K562 (cell line): ENCODE data around the gene LAMA4. TPM values are rescaled to one million over a fixed set of nuclear protein-coding genes. Genes with fewer than 3 reads are reported as not detected.

Experiments used
- ARID2 ChIP-seq: fragments of 450-650 bp; IDR thresholded peaks from 2 replicates; pipeline ENCODE4 v1.6.1; 2017; ENCODE audit warnings: antibody characterized with exemption, mild to moderate bottlenecking
- DEAF1 ChIP-seq: fragments of 450-650 bp; formaldehyde crosslinking; IDR thresholded peaks from 2 replicates; pipeline ENCODE4 v1.4.0; 2020; ENCODE audit warnings: mild to moderate bottlenecking, moderate library complexity
- HNRNPL ChIP-seq: fragments of 200-400 bp; formaldehyde crosslinking; IDR thresholded peaks from 2 replicates; pipeline ENCODE4 v1.6.1; 2017; ENCODE audit warnings: low read depth, mild to moderate bottlenecking, low read length
- MAZ ChIP-seq, 2 experiments: fragments of 450-650 bp in 1 of 2; sonication (generic) in 1 of 2; formaldehyde crosslinking; IDR thresholded peaks in 1 of 2; conservative IDR thresholded peaks in 1 of 2; 2 replicates each; pipeline versions ENCODE4 v1.4.0 to v1.5.0; 2020; ENCODE audit warnings: mild to moderate bottlenecking in 1 of 2, missing genetic modification reagents in 1 of 2
- PYGO2 ChIP-seq: fragments of 450-650 bp; IDR thresholded peaks from 2 replicates; pipeline ENCODE4 v1.6.1; 2016; ENCODE audit warnings: mild to moderate bottlenecking, missing genetic modification characterization, moderate library complexity, missing compliant biosample characterization
- RAD21 ChIP-seq, 2 experiments: fragments of 250-450 bp in 1 of 2; fragments of 450-650 bp in 1 of 2; sonication (Bioruptor Pico) in 1 of 2; formaldehyde crosslinking in 1 of 2; IDR thresholded peaks in 1 of 2; conservative IDR thresholded peaks in 1 of 2; 2 replicates each; pipeline versions ENCODE4 v1.4.0 to v1.8.0; 2020 to 2022; ENCODE audit warnings: mild to moderate bottlenecking in 2 of 2, moderate library complexity in 1 of 2
- RREB1 ChIP-seq: fragments of 250-450 bp; sonication (Bioruptor Pico); IDR thresholded peaks from 2 replicates; pipeline ENCODE4 v1.4.0; 2020
- SMARCE1 ChIP-seq: fragments of 450-650 bp; IDR thresholded peaks from 2 replicates; pipeline ENCODE4 v1.7.1; 2016; ENCODE audit warnings: mild to moderate bottlenecking
- SMC3 ChIP-seq: conservative IDR thresholded peaks from 2 replicates; pipeline ENCODE4 v1.6.1; 2011; ENCODE audit warnings: low read depth, low read length, improper control_type of control experiment; ENCODE audit not compliant: insufficient read depth
- STAG1 ChIP-seq: sonication (generic); formaldehyde crosslinking; IDR thresholded peaks from 2 replicates; pipeline ENCODE4 v1.5.0; 2020; ENCODE audit warnings: missing genetic modification reagents, borderline replicate concordance
- TGIF2 ChIP-seq: sonication (generic); formaldehyde crosslinking; IDR thresholded peaks from 2 replicates; pipeline ENCODE4 v1.8.1; 2022; ENCODE audit warnings: mild to moderate bottlenecking, missing genetic modification reagents, moderate library complexity
- XRCC5 ChIP-seq: fragments of 200-400 bp; formaldehyde crosslinking; IDR thresholded peaks from 2 replicates; pipeline ENCODE4 v1.6.1; 2017; ENCODE audit warnings: low read depth, mild to moderate bottlenecking, low read length
- YY1 ChIP-seq, 3 experiments: IDR thresholded peaks; 2 replicates each; pipeline ENCODE4 v1.6.1; 2011; ENCODE audit warnings: low read length in 2 of 3, mild to moderate bottlenecking in 2 of 3, moderate library complexity in 2 of 3, borderline replicate concordance in 1 of 3, control low read depth in 1 of 3, low read depth in 1 of 3; ENCODE audit not compliant: insufficient read depth in 3 of 3, insufficient replicate concordance in 2 of 3, control insufficient read depth in 1 of 3, insufficient read length in 1 of 3; ENCODE audit errors: extremely low read depth in 1 of 3
- ZBTB43 ChIP-seq: sonication (generic); formaldehyde crosslinking; IDR thresholded peaks from 2 replicates; pipeline ENCODE4 v1.8.0; 2023; ENCODE audit warnings: mild to moderate bottlenecking, missing genetic modification reagents
- ZNF263 ChIP-seq: sonication (generic); formaldehyde crosslinking; IDR thresholded peaks from 2 replicates; pipeline ENCODE4 v1.8.0; 2022; ENCODE audit warnings: mild to moderate bottlenecking, missing genetic modification reagents, borderline replicate concordance
- ZNF311 ChIP-seq: fragments of 250-450 bp; sonication (Bioruptor Pico); IDR thresholded peaks from 2 replicates; pipeline ENCODE4 v1.4.0; 2020; ENCODE audit warnings: mild to moderate bottlenecking, moderate library complexity
- polyA plus RNA-seq, 8 experiments: library from polyadenylated mRNA; depleted of rRNA in 4 of 8; stranded (reverse) in 5 of 8; unstranded in 3 of 8; fragments of >200 nt; fragmentation: Nextera tagmentation in 2 of 8; fragmentation: Illumina TruSeq in 1 of 8; extraction: Ambion mirVana in 2 of 8; extraction: Trizol in 1 of 8; gene quantifications; 2 replicates each; pipeline versions ENCODE4 v1.2.1 to v1.2.3, GENCODE V29; 2011 to 2014; ENCODE audit warnings: inconsistent platforms in 1 of 8, missing spikeins in 1 of 8
- total RNA-seq, 7 experiments: library from RNA; depleted of rRNA in 6 of 7; stranded (reverse); fragments of >200 nt in 6 of 7; fragmentation: Illumina TruSeq in 2 of 7; extraction: Trizol in 2 of 7; gene quantifications; 2 replicates each; pipeline versions ENCODE4 v1.2.1 to v1.2.3, GENCODE V29; 2011 to 2021; ENCODE audit warnings: low replicate concordance in 1 of 7

Gene LAMA4
- total and polyA plus RNA-seq, 9 of the 15 experiments (the other 6 are each of a cell fraction or from before 2014, with no cell fraction given): 0.05 to 2.9 (median 0.51) TPM

GRCh38 chr6:112163295-112164257 lies 90.8 kb downstream of the LAMA4 start (continued):
- TF ChIP-seq XRCC5 (0 out of 2 replicates have a peak, but pooled peaks have one; percentile 65), ZNF311 (CRISPR knock-in tag) (no peak), ZNF263 (CRISPR knock-in tag) (no peak), SMC3 (peak; percentile 76), MAZ (CRISPR knock-in tag; conservative IDR thresholded peaks at IDR 0.05 in 1 of 2, IDR thresholded peaks at IDR 0.05 in 1 of 2) (peak in 1 of 2 experiments; percentile 51; a peak in 1 of 4 replicates), DEAF1 (CRISPR knock-in tag) (peak; percentile 80), STAG1 (CRISPR knock-in tag) (peak; percentile 76; the same call in 1 of the 2 replicates), TGIF2 (CRISPR knock-in tag) (no peak), PYGO2 (tag) (no peak), HNRNPL (no peak), RREB1 (CRISPR knock-in tag) (no peak), RAD21 (CRISPR knock-in tag; conservative IDR thresholded peaks at IDR 0.05 in 1 of 2, IDR thresholded peaks at IDR 0.05 in 1 of 2) (peak; percentile 83 to 93), ARID2 (0 out of 2 replicates have a peak, but pooled peaks have one; percentile 47), SMARCE1 (no peak), YY1 (IDR thresholded peaks at IDR 0.05; ENCODE audit: borderline replicate concordance in 1 of 3, control insufficient read depth in 1 of 3, extremely low read depth in 1 of 3, insufficient read depth in 3 of 3, insufficient read length in 1 of 3, insufficient replicate concordance in 2 of 3, low read depth in 1 of 3, low read length in 2 of 3) (peak in 2 of 3 experiments; percentile 34 to 40), ZBTB43 (no peak)
